Uterus (tissue), 2 donors: ENCODE results near the gene AVPR2.

Source experiments
- CTCF ChIP-seq, 4 experiments: fragments of 200-600 bp in 2 of 4; fragments of 450-650 bp in 2 of 4; sonication (generic) in 2 of 4; IDR thresholded peaks; one replicate each; pipeline ENCODE4 v1.5.1; 2016 to 2019; ENCODE audit warnings: antibody characterized with exemption in 4 of 4, mild to moderate bottlenecking in 2 of 4, moderate library complexity in 1 of 4
- POLR2A ChIP-seq, 2 donors: fragments of 450-650 bp; IDR thresholded peaks; one replicate each; pipeline ENCODE4 v1.6.1; 2016; ENCODE audit warnings: antibody characterized with exemption in 2 of 2, mild to moderate bottlenecking in 1 of 2, moderate library complexity in 1 of 2

DNA sequence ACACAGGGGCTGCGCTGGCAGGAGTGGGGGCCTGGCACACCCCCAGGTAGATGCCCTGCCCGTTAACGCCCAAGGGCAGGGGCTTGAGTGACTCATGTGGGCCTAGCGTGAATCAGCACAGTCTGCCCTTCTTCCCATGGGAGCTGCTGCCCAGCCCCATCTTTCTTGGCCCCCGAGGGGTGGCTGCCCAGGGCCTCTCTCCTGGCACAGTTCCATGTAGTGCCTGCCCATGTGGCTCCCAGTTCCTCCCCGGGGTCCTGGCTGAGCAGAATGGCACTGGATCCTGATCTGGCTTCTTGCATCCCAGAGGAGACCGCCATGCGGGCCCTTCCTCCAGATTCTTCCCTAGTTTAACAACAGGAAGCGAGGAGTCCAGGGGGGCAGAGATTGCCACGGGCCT is 2.1 kb upstream of the AVPR2 start:
- TF ChIP-seq CTCF (IDR thresholded peaks at IDR 0.05) (no peak), POLR2A (IDR thresholded peaks at IDR 0.05) (no peak)
